Epithelial cell of prostate (primary cell): ENCODE results near the gene HUS1B.
"Not testable (repeated sequence)": the region's sequence is repeated elsewhere in the genome, so short reads cannot be mapped to it uniquely, and the experiment has no call there.

ENCODE experiments used
- DNase-seq: peaks from one replicate; pipeline ENCODE4 v3.0.0-alpha.2; 2011; ENCODE audit warnings: low read depth, low spot score
- H3K27ac ChIP-seq: fragments of 450-650 bp; 2 replicates; pipeline ENCODE4 v1.5.1; 2017; ENCODE audit warnings: mild to moderate bottlenecking

HUS1B gene

GRCh38 chr6:680251-680650 is 23.4 kb upstream of the HUS1B start:
- no peak for DNase-seq
- peak overlapping the region; percentile 70 for H3K27ac ChIP-seq

- no peak for DNase-seq
- H3K27ac ChIP-seq, result no peak overlapping the region
Observed at GRCh38 chr6:679282-679681, 22.4 kb upstream of the HUS1B start.

GRCh38 chr6:678520-678919 is 21.6 kb upstream of the HUS1B start:
- no peak overlapping the region for H3K27ac ChIP-seq
- DNase-seq, result no peak

GRCh38 chr6:677919-678318 is 21.0 kb upstream of the HUS1B start:
- DNase-seq, result no peak
- no peak overlapping the region for H3K27ac ChIP-seq

- DNase-seq, result no peak
- H3K27ac ChIP-seq, result no peak overlapping the region
Observed at GRCh38 chr6:674956-675355, 18.1 kb upstream of the HUS1B start.

- no peak overlapping the region for H3K27ac ChIP-seq
- DNase-seq, result no peak
Observed at GRCh38 chr6:674406-674805, 17.5 kb upstream of the HUS1B start.

- no peak overlapping the region for H3K27ac ChIP-seq
- DNase-seq, result no peak
Observed at GRCh38 chr6:667253-667927, 10.5 kb upstream of the HUS1B start.

GRCh38 chr6:665403-666267 is 8.7 kb upstream of the HUS1B start:
- no peak for DNase-seq
- no peak overlapping the region for H3K27ac ChIP-seq

GRCh38 chr6:663788-664187 is 6.9 kb upstream of the HUS1B start:
- DNase-seq, H3K27ac ChIP-seq: not testable (repeated sequence)

GRCh38 chr6:659716-660581 is 3.0 kb upstream of the HUS1B start:
- no peak for DNase-seq
- no peak overlapping the region for H3K27ac ChIP-seq

- H3K27ac ChIP-seq, result no peak overlapping the region
- DNase-seq, result no peak
Observed at GRCh38 chr6:658244-658643, 1.3 kb upstream of the HUS1B start.

- DNase-seq, result no peak
Observed at GRCh38 chr6:657743-658142, 843 bp upstream of the HUS1B start.

GRCh38 chr6:654136-654535 is 2.8 kb downstream of the HUS1B start:
- no peak overlapping the region for H3K27ac ChIP-seq
- no peak for DNase-seq

More at GRCh38 chr6:657743-658142, 843 bp upstream of the HUS1B start:
- no peak overlapping the region for H3K27ac ChIP-seq

- no peak overlapping the region for H3K27ac ChIP-seq
- DNase-seq, result no peak
Observed at GRCh38 chr6:652865-653264, 4.0 kb downstream of the HUS1B start.

- DNase-seq, result no peak
- H3K27ac ChIP-seq, result no peak overlapping the region
Observed at GRCh38 chr6:650098-650497, 6.8 kb downstream of the HUS1B start.

- H3K27ac ChIP-seq, result no peak overlapping the region
- no peak for DNase-seq
Observed at GRCh38 chr6:642805-643204, 14.1 kb downstream of the HUS1B start.

GRCh38 chr6:641225-641985 is 15.5 kb downstream of the HUS1B start:
- no peak for DNase-seq
- no peak overlapping the region for H3K27ac ChIP-seq

GRCh38 chr6:636488-636887 is 20.4 kb downstream of the HUS1B start:
- no peak overlapping the region for H3K27ac ChIP-seq
- no peak for DNase-seq

- no peak overlapping the region for H3K27ac ChIP-seq
- no peak for DNase-seq
Observed at GRCh38 chr6:635233-635632, 21.7 kb downstream of the HUS1B start.

- H3K27ac ChIP-seq, result no peak overlapping the region
- no peak for DNase-seq
Observed at GRCh38 chr6:633611-634010, 23.3 kb downstream of the HUS1B start.
